ENCODE measurements around the gene C9orf152.
"Not testable (repeated sequence)": the region's sequence is repeated elsewhere in the genome, so short reads cannot be mapped to it uniquely, and the experiment has no call there.

The C9orf152 gene

GRCh38 chr9:110208031-110208430 is at the start of gene C9orf152:
Gene C9orf152 (minus strand): TSS chr9:110208159. CDS start chr9:110207579, 580 bp downstream.
- DNase-seq, result no peak

GRCh38 chr9:110257097-110257841 is 49.3 kb upstream of the C9orf152 start:
- peak in 1 of 2 experiments; percentile 35 for DNase-seq

- DNase-seq, result peak; percentile 46 to 84
These were observed 48.6 kb upstream of the C9orf152 start, which contains the start of gene TXN for GRCh38 chr9:110256380-110257096. Gene TXN (minus strand): TSS chr9:110256507. CDS start chr9:110256435, 72 bp downstream.

GRCh38 chr9:110255463-110256379 is 47.8 kb upstream of the C9orf152 start:
- DNase-seq, result peak in 1 of 2 experiments; percentile 38

GRCh38 chr9:110255034-110255462 is 47.1 kb upstream of the C9orf152 start:
- peak in 1 of 2 experiments; percentile 18 for DNase-seq

- DNase-seq, result no peak
These were observed 46.5 kb upstream of the C9orf152 start for GRCh38 chr9:110254500-110254899.

GRCh38 chr9:110252509-110253139 is 44.7 kb upstream of the C9orf152 start:
- DNase-seq, result no peak

- not testable (repeated sequence) for DNase-seq
These were observed 43.8 kb upstream of the C9orf152 start for GRCh38 chr9:110251770-110252169.

- no peak for DNase-seq
These were observed 43.3 kb upstream of the C9orf152 start for GRCh38 chr9:110251212-110251611.

GRCh38 chr9:110249603-110250002 is 41.6 kb upstream of the C9orf152 start:
- DNase-seq, result no peak

- no peak for DNase-seq
These were observed 40.4 kb upstream of the C9orf152 start for GRCh38 chr9:110248361-110248760.

- no peak for DNase-seq
These were observed 38.3 kb upstream of the C9orf152 start for GRCh38 chr9:110246214-110246613.

GRCh38 chr9:110244616-110245015 is 36.7 kb upstream of the C9orf152 start:
- no peak for DNase-seq

GRCh38 chr9:110241858-110242321 is 33.9 kb upstream of the C9orf152 start:
- no peak for DNase-seq

GRCh38 chr9:110241260-110241857 is 33.4 kb upstream of the C9orf152 start:
- no peak for DNase-seq

GRCh38 chr9:110240198-110240597 is 32.2 kb upstream of the C9orf152 start:
- no peak for DNase-seq

GRCh38 chr9:110228321-110228720 is 20.4 kb upstream of the C9orf152 start:
- DNase-seq, result no peak

- DNase-seq, result no peak
These were observed 16.6 kb upstream of the C9orf152 start for GRCh38 chr9:110224583-110224982.

GRCh38 chr9:110220809-110221208 is 12.8 kb upstream of the C9orf152 start:
- DNase-seq, result no peak

GRCh38 chr9:110217656-110218099 is 9.7 kb upstream of the C9orf152 start:
- DNase-seq, result peak in 1 of 2 experiments; percentile 54

GRCh38 chr9:110214586-110215355 is 6.8 kb upstream of the C9orf152 start:
- no peak for DNase-seq
